Left ventricle myocardium inferior (tissue), 1 donor: ENCODE measurements around the gene PLCB3. TPM values are rescaled to one million over a fixed set of nuclear protein-coding genes. Genes with fewer than 3 reads are reported as not detected.
A peak's percentile ranks its signal among the peaks of the same experiment; 100 is the strongest.

ENCODE experiments used
- DNase-seq: peaks from one replicate; pipeline ENCODE4 v3.0.0-alpha.2; 2020
- H3K27ac ChIP-seq: fragments of 200-600 bp; replicated peaks from 2 replicates; pipeline ENCODE4 v1.8.0; 2021
- H3K27me3 ChIP-seq: fragments of 200-600 bp; 2 replicates; pipeline ENCODE4 v1.8.0; 2021; ENCODE audit warnings: low read depth
- H3K36me3 ChIP-seq: fragments of 200-600 bp; 2 replicates; pipeline ENCODE4 v1.8.0; 2021
- H3K4me1 ChIP-seq: fragments of 200-600 bp; 2 replicates; pipeline ENCODE4 v1.8.0; 2021
- H3K4me3 ChIP-seq: fragments of 200-600 bp; 2 replicates; pipeline ENCODE4 v1.8.0; 2021; ENCODE audit warnings: mild to moderate bottlenecking, moderate library complexity
- H3K9me3 ChIP-seq: fragments of 200-600 bp; replicated peaks from 2 replicates; pipeline ENCODE4 v1.8.0; 2021
- intact Hi-C: fragments of 100-400 bp; cut with micrococcal nuclease; formaldehyde crosslinking; loops from one replicate; pipeline ENCODE4 v1.11.0; 2022
- total RNA-seq: library from RNA; stranded (reverse); fragmentation: NEBNext Ultra II Directional; extraction: Animal tissue kit (Norgen Biotek cat#: 25700); gene quantifications from one replicate; pipeline ENCODE4 v1.2.1, GENCODE V29; 2021
- TF ChIP-seq, protein P1 (sequence below): fragments of 200-600 bp; IDR thresholded peaks from 2 replicates; pipeline ENCODE4 v1.8.0; 2021; ENCODE audit warnings: antibody characterized with exemption, mild to moderate bottlenecking, borderline replicate concordance
- donor health status: DM: no; HTN: yes; CAD: no; lungs with severe emphysema.

The PLCB3 gene
- total RNA-seq, 1 donor from 2014 or later: 10.0 TPM

DNA sequence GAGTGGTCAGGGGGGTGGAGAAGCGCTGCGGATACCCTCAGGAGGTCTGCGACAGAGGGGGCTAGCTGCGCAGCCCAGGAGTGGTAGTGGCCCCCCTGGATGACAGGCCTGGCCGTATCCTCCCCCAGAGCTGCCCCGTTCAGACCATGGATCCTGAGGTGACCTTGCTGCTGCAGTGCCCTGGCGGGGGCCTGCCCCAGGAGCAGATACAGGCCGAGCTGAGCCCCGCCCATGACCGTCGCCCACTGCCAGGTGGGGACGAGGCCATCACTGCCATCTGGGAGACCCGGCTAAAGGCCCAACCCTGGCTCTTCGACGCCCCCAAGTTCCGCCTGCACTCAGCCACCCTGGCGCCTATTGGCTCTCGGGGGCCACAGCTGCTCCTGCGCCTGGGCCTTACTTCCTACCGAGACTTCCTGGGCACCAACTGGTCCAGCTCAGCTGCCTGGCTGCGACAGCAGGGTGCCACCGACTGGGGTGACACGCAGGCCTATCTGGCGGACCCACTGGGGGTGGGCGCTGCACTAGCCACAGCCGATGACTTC is 24.8 kb upstream of the PLCB3 start:
- TF ChIP-seq, protein P1, sequence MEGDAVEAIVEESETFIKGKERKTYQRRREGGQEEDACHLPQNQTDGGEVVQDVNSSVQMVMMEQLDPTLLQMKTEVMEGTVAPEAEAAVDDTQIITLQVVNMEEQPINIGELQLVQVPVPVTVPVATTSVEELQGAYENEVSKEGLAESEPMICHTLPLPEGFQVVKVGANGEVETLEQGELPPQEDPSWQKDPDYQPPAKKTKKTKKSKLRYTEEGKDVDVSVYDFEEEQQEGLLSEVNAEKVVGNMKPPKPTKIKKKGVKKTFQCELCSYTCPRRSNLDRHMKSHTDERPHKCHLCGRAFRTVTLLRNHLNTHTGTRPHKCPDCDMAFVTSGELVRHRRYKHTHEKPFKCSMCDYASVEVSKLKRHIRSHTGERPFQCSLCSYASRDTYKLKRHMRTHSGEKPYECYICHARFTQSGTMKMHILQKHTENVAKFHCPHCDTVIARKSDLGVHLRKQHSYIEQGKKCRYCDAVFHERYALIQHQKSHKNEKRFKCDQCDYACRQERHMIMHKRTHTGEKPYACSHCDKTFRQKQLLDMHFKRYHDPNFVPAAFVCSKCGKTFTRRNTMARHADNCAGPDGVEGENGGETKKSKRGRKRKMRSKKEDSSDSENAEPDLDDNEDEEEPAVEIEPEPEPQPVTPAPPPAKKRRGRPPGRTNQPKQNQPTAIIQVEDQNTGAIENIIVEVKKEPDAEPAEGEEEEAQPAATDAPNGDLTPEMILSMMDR: no peak
- intact Hi-C loops: no loop called here
- H3K27me3 ChIP-seq: no peaks in the 10 kb centered on the region
- H3K4me3 ChIP-seq: peak overlapping the region; percentile 95
- no peaks in the 10 kb centered on the region for H3K9me3 ChIP-seq
- peak overlapping the region; percentile 98 for H3K27ac ChIP-seq
- DNase-seq: peak; percentile 60
- H3K4me1 ChIP-seq: peaks cover 75% of the 10 kb centered on the region
- H3K36me3 ChIP-seq: peaks cover 6% of the 10 kb centered on the region

DNA sequence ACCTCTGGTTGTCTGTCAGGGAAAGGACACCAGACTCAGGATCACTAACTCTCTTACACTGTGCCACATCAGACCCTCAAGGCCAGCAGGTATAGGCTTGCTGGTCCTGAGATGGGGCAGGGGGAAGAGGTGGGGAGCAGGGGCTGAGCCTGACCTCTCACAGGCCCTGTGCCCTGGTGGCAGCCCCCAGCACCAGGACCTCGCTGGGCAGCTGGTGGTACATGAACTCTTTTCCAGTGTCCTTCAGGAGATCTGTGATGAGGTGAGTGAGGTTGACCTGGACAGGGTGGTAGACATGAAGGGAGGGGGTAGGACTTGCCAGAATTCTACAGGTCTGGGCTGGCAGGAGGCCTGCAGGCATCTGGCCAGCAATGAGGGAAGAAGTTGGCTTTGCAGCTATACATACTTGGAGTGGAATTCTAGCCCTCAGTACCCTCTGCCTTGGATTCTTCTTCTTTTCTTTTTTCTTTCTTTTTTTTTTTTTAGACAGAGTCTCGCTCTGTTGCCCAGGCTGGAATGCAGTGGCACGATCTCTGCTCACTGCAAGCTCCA is 23.8 kb upstream of the PLCB3 start:
- intact Hi-C loops: no loop called here
- TF ChIP-seq, protein P1: no peak
- Histone ChIP-seq H3K4me1 (peaks cover 83% of the 10 kb centered on the region), H3K4me3 (peak overlapping the region; percentile 95), H3K27ac (peak overlapping the region; percentile 98), H3K9me3 (no peaks in the 10 kb centered on the region), H3K27me3 (no peaks in the 10 kb centered on the region), H3K36me3 (peaks cover 6% of the 10 kb centered on the region)
- no peak for DNase-seq

DNA sequence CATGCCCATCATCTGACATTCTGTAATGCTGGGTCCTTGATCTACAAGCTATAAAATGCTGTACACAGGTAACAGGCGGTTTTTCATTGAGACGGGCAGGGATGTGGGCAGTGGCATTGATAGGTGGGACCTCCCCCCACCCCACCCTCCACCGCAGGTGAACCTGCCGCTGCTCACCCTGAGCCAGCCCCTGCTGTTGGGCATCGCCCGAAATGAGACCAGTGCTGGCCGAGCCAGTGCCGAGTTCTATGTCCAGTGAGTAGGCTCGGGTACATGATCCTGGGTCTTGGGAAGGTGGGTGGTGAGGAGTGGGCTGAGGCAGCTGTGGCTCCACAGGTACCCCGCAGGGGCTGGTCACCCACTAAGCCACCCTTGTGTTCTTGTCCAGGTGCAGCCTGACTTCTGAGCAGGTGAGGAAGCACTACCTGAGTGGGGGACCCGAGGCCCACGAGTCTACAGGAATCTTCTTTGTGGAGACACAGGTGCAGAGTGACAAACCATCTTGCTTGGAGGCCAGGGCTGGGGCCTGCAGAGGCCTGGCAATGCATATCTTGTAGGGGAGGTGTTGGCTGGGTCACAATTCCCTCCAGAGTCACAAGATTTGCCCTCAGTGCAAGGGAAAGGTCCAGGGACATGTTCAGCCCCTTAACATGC is 22.1 kb upstream of the PLCB3 start:
- Histone ChIP-seq H3K4me3 (peak overlapping the region; percentile 81), H3K27ac (peak overlapping the region; percentile 96), H3K9me3 (no peaks in the 10 kb centered on the region), H3K4me1 (peaks cover 90% of the 10 kb centered on the region), H3K36me3 (no peaks in the 10 kb centered on the region), H3K27me3 (no peaks in the 10 kb centered on the region)
- TF ChIP-seq, protein P1: no peak
- intact Hi-C loops: no loop called here
- DNase-seq: no peak

DNA sequence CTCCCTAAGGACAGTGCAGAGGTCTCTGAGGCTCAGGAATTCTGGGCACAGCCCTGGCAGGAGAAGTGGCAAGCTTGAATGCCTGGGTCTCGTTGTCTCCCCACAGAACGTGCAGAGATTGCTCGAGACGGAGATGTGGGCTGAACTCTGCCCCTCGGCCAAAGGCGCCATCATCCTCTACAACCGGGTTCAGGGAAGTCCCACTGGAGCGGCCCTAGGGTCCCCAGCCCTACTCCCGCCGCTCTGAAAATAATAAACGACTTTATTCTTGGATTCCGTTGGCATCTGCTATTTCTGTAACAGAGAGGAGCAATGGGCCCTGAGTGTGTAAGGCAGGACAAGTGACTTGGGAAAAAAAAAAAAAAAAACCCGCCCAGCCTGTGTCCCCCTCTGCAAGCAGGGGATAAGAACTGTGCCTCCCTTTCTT is 21.6 kb upstream of the PLCB3 start:
- Histone ChIP-seq H3K4me3 (peak overlapping the region; percentile 81), H3K27ac (peak overlapping the region; percentile 96), H3K27me3 (no peaks in the 10 kb centered on the region), H3K4me1 (peaks cover 87% of the 10 kb centered on the region), H3K9me3 (no peaks in the 10 kb centered on the region), H3K36me3 (no peaks in the 10 kb centered on the region)
- TF ChIP-seq, protein P1: no peak
- DNase-seq: no peak
- intact Hi-C loops: no loop called here

DNA sequence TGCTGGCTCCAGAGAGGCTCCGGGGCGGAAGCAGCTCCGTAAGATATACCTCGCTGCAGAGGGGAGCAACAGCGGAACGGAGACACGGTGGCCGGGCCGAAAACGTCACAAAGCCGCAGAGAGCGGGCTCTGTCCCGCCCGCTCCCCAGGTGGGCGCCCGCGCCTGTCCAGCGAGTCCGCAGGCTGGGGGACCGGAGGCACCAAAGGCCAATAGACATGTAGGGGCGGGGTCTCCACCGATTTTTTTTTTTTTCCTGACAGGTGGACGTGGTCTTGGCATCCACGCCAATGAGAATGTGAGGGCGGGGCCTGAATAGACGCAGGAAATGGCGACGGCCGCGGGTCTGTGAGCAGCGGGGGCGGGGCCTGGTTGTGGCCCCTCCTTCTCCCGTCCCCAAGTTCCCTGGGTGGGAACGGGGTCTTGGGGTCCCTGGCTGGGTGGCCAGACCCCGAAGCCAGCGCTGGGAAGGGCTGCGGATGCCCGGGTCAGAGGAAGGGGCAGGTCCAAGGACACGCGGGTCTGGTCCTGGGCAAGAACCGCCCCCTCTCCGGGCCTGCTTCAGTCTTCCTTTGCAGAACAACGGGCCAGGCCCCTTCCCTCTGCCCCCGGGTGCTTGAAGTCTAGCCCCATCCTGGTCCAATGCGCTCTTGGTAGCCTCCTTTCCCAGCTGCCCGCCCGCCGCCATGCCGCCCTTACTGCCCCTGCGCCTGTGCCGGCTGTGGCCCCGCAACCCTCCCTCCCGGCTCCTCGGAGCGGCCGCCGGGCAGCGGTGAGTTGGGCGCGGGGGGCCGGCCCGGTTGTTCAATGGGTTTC is 21.0 kb upstream of the PLCB3 start, which contains the start of gene DNAJC4:
Gene DNAJC4 (plus strand): TSS at position 378 of the 814 bp plus-strand sequence. CDS start 307 bp downstream, at position 685.
- H3K27ac ChIP-seq: peak within 1 kb of the TSS; percentile 96
- no peaks in the 10 kb centered on the region for H3K36me3 ChIP-seq
- TF ChIP-seq, protein P1: no peak
- intact Hi-C loops: no loop called here
- H3K9me3 ChIP-seq: no peaks in the 10 kb centered on the region
- no peaks in the 10 kb centered on the region for H3K27me3 ChIP-seq
- H3K4me1 ChIP-seq: peaks cover 87% of the 10 kb centered on the region
- peak within 1 kb of the TSS; percentile 81 for H3K4me3 ChIP-seq
- peak; percentile 93 for DNase-seq
